ENCODE results near the gene LCN1. TPM values are rescaled to one million over a fixed set of nuclear protein-coding genes. Genes with fewer than 3 reads are reported as not detected.
A peak's percentile ranks its signal among the peaks of the same experiment; 100 is the strongest.

The LCN1 gene
- total RNA-seq, 1 donor from 2014 or later, result 0.60 TPM

GRCh38 chr9:135507104-135508035 is 13.9 kb upstream of the LCN1 start:
- peaks cover 17% of the 10 kb centered on the region for H3K9me3 Mint-ChIP-seq (ENCODE audit: low read depth)
- no peak for TF ChIP-seq CTCF (IDR thresholded peaks at IDR 0.05)
- peaks cover 1% of the 10 kb centered on the region for H3K4me1 Mint-ChIP-seq (ENCODE audit: low read depth)
- H3K27me3 Mint-ChIP-seq (ENCODE audit: low read depth), result no peaks in the 10 kb centered on the region
- peak; percentile 56 for DNase-seq (ENCODE audit: low spot score)
- H3K36me3 Mint-ChIP-seq (ENCODE audit: low read depth), result peaks cover 13% of the 10 kb centered on the region
- no peak overlapping the region for H3K27ac Mint-ChIP-seq (ENCODE audit: unreplicated experiment)
- H3K4me3 Mint-ChIP-seq (ENCODE audit: unreplicated experiment), result no peak overlapping the region

GRCh38 chr9:135508211-135508820 is 12.9 kb upstream of the LCN1 start:
- Mint-ChIP-seq H3K36me3 (ENCODE audit: low read depth) (peaks cover 13% of the 10 kb centered on the region), H3K27me3 (ENCODE audit: low read depth) (no peaks in the 10 kb centered on the region), H3K27ac (ENCODE audit: unreplicated experiment) (no peak overlapping the region), H3K9me3 (ENCODE audit: low read depth) (peaks cover 17% of the 10 kb centered on the region), H3K4me1 (ENCODE audit: low read depth) (no peaks in the 10 kb centered on the region), H3K4me3 (ENCODE audit: unreplicated experiment) (no peak overlapping the region)
- TF ChIP-seq CTCF (IDR thresholded peaks at IDR 0.05), result no peak
- peak; percentile 86 for DNase-seq (ENCODE audit: low spot score)

GRCh38 chr9:135509458-135509857 is 11.8 kb upstream of the LCN1 start:
- Mint-ChIP-seq H3K4me1 (ENCODE audit: low read depth) (no peaks in the 10 kb centered on the region), H3K4me3 (ENCODE audit: unreplicated experiment) (no peak overlapping the region), H3K27ac (ENCODE audit: unreplicated experiment) (no peak overlapping the region), H3K9me3 (ENCODE audit: low read depth) (peaks cover 17% of the 10 kb centered on the region), H3K36me3 (ENCODE audit: low read depth) (peaks cover 9% of the 10 kb centered on the region), H3K27me3 (ENCODE audit: low read depth) (no peaks in the 10 kb centered on the region)
- DNase-seq (ENCODE audit: low spot score), result no peak
- TF ChIP-seq CTCF (IDR thresholded peaks at IDR 0.05), result no peak

- peaks cover 5% of the 10 kb centered on the region for H3K36me3 Mint-ChIP-seq (ENCODE audit: low read depth)
- DNase-seq (ENCODE audit: low spot score), result no peak
- TF ChIP-seq CTCF (IDR thresholded peaks at IDR 0.05), result no peak
- H3K27ac Mint-ChIP-seq (ENCODE audit: unreplicated experiment), result no peak overlapping the region
- no peak overlapping the region for H3K4me3 Mint-ChIP-seq (ENCODE audit: unreplicated experiment)
- no peaks in the 10 kb centered on the region for H3K4me1 Mint-ChIP-seq (ENCODE audit: low read depth)
- H3K9me3 Mint-ChIP-seq (ENCODE audit: low read depth), result peaks cover 17% of the 10 kb centered on the region
- peaks cover under 1% of the 10 kb centered on the region for H3K27me3 Mint-ChIP-seq (ENCODE audit: low read depth)
Observed at GRCh38 chr9:135512241-135512603, 9.0 kb upstream of the LCN1 start.

- TF ChIP-seq CTCF (IDR thresholded peaks at IDR 0.05), result no peak
- no peak overlapping the region for H3K27ac Mint-ChIP-seq (ENCODE audit: unreplicated experiment)
- peaks cover 17% of the 10 kb centered on the region for H3K9me3 Mint-ChIP-seq (ENCODE audit: low read depth)
- peaks cover 5% of the 10 kb centered on the region for H3K36me3 Mint-ChIP-seq (ENCODE audit: low read depth)
- peaks cover 5% of the 10 kb centered on the region for H3K27me3 Mint-ChIP-seq (ENCODE audit: low read depth)
- DNase-seq (ENCODE audit: low spot score), result peak; percentile 32
- H3K4me1 Mint-ChIP-seq (ENCODE audit: low read depth), result no peaks in the 10 kb centered on the region
- H3K4me3 Mint-ChIP-seq (ENCODE audit: unreplicated experiment), result no peak overlapping the region
Observed at GRCh38 chr9:135512904-135513303, 8.3 kb upstream of the LCN1 start.

Measured in chondrocyte (in vitro differentiated cells).